HG02610 (cell line): ENCODE data around the gene BRCA1.
"Not testable (repeated sequence)": the region's sequence is repeated elsewhere in the genome, so short reads cannot be mapped to it uniquely, and the experiment has no call there.

Experiments
- ATAC-seq: cut with Tn5 transposase; IDR thresholded peaks from one replicate; pipeline ENCODE4 v1.9.1; 2021; ENCODE audit warnings: mild to moderate bottlenecking, moderate library complexity; ENCODE audit not compliant: unreplicated experiment

Gene BRCA1

DNA sequence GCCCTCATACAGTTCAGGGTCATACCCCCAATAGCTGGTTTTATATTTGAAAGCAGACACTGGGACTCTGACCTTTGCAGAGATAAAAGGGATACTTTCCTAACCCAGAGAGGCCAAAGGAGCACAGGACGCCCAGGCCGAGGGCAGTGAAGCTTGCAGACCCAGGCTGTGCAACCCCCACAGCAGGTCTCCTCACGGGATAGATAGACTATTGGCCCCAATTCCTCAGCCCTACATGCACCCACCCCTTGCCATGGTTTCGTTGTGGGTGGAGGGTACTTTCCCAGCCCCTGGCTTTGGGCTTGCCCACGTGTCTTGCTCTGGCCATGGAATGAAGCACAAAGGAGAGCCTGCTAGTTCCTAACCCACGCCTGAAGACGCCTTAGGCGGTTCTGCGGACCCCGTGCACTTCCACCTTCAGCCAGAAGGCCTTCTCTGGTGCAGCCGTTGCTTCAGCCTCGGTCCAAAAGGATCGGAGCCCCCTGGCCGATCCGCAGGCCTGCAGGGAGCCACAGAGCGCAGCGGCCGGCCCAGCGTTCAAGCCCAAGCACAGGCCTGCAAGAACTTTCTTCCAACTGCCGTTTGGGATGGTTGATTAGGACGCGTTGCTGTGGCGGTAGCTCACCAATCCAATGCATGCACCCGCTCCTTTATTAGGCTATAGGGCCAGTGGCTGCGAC lies 9.8 kb upstream of the BRCA1 start:
- ATAC-seq = no peak

GRCh38 chr17:43133439-43133838 lies 8.3 kb upstream of the BRCA1 start:
- ATAC-seq = not testable (repeated sequence)

DNA sequence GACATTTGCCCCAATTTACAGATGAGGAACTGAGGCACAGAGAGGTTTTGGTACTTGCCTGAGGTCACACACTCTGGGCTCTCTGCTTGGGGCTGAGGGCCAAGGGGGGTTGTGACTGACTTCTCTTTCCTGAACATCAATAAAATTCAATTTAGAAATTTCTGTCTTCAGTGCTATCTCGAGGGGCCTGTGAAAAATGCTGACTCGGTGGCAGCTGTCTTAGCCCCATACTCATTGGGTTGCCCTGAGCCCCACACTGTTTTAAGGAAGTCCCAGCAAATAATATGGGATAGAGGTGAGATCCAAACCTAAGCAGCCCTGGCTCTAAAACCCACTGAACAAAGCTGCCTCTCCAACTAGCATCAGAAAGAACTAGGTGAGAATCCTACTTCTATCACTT lies 7.0 kb upstream of the BRCA1 start:
- ATAC-seq = no peak

DNA sequence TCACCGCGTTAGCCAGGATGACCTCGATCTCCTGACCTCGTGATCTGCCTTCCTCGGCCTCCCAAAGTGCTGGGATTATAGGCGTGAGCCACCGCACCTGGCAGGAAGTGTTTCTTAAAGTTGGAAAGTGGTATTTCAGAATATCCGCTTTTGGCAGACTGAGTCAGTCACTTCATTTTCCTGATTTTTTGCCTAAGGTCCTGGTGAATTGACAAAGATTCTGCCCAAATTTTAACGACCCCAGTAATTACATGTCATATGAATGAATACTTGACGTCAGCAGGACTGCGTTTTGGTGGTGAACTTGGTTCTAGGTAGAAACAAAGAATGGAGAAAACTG lies 4.5 kb upstream of the BRCA1 start:
- no peak for ATAC-seq

DNA sequence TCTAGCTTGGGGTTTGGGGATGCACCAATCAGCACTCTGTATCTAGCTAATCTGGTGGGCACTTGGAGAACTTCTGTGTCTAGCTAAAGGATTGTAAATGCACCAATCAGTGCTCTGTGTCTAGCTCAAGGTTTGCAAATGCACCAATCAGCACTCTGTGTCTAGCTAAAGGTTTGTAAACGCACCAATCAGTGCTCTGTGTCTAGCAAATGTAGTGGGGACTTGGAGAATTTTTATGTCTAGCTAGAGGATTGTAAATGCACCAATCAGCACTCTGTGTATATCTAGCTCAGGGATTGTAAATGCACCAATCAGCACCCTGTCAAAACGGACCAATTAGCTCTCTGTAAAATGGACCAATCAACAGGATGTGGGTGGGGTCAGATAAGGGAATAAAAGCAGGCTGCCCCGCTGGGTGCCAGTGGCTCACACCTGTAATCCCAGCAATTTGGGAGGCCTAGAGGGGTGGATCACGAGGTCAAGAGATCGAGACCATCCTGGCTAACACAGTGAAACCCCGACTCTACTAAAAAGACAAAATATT lies 2.2 kb upstream of the BRCA1 start:
- ATAC-seq = not testable (repeated sequence)

DNA sequence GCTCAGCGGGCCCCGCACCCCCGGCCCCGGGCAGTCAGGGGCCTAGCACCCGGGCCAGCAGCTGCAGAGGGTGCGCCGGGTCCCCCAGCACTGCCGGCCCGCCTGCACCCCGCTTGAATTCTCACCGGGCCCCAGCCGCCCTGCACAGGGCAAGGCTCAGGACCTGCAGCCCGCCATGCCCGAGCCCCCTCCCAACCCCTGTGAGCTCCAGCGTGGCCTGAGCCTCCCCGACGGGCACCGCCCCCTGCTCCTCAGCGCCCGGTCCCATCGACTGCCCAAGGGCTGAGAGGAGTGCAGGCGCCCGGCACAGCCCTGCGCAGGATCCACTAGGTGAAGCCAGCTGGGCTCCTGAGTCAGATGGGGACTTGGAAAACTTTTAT lies 1.7 kb upstream of the BRCA1 start:
- ATAC-seq = no peak

DNA sequence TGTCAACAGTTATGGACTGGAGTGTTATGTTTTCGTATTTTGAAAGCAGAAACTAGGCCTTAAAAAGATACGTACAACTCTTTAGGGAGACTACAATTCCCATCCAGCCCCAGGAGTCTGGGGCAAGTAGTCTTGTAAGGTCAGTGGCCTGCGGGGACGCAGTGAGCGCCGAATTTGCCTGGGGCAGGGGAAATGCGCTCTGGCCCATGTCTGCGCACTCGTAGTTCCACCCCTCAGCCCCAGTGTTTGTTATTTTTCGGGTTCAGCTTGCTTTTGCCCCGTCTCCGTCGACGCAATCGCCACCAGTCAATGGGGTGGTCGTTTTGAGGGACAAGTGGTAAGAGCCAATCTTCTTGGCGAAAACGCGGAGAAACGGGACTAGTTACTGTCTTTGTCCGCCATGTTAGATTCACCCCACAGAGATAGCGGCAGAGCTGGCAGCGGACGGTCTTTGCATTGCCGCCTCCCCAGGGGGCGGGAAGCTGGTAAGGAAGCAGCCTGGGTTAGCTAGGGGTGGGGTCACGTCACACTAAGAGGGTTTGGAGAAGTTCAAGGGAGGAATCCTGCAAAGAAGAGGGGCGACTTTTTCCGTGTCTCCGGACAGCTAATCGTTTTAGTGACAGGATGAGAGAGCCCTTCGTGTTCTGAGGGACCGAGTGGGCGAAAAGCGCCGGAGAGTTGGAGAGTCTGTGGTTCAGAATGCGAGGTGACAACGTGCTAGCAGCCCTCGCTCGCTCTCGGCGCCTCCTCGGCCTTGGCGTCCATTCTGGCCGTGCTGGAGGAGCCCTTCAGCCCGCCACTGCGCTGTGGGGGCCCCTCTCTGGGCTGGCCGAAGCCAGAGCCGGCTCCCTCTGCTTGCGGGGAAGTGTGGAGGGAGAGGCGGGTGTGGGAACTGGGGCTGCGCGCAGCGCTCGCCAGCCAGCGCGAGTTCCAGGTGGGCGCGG lies 1.1 kb upstream of the BRCA1 start:
- ATAC-seq = no peak

DNA sequence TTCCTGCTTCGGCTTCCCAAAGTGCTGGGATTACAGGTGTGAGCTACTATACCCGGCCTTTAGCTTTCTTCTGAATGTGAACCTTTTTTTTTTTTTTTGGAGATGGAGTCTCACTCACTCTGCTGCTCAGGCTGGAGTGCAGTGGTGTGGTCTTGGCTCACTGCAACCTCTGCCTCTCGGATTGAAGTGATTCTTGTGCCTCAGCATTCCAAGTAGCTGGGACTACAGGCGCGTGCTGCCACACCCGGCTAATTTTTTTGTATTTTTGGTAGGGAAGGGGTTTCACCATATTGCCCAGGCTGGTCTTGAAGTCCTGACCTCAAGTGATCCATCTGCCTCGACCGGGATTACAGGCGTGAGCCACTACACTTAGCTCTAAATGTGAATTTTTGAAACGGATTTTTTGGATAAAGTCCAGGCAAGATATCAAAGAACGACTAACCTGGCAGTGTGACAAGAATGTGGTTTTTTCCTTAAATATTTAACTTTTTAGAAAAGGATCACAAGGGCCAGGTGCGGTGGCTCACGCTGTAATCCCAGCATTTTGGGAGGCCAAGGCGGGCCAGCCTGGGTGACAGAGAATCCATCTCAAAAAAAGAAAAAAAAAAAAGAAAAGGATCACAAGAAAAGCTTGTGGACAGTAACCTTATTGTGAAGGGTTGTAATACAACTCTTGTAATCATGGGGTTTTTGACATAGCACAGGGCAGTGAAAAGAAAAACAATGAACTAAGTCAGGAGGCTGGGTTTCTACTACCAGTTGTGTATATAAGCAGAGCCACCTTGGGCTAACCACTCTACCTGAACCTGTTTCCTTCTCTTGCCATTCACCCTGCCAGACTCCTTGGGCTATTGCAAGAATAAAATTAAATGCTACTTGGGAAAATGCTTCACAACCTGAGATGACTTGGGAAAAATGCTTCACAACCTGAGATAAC lies 6.2 kb downstream of the BRCA1 start:
- no peak for ATAC-seq

DNA sequence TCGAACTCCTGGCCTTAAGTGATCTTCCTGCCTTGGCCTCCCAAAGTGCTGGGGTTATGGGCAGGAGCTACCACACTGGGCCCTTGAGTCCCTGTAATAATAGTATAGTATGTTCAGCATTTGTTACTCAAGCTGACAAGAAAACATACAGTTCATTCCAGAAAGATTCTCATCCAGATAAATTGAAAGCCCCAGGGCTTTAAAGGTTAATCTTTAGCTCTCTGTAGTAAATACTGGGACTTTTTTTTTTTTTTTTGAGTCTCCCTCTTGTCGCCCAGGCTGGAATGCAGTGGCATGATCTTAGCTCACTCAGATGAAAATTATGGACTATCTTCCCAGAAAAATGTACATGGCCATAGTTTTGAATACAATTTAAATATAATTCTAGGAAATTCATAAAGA lies 11.0 kb downstream of the BRCA1 start:
- no peak for ATAC-seq

DNA sequence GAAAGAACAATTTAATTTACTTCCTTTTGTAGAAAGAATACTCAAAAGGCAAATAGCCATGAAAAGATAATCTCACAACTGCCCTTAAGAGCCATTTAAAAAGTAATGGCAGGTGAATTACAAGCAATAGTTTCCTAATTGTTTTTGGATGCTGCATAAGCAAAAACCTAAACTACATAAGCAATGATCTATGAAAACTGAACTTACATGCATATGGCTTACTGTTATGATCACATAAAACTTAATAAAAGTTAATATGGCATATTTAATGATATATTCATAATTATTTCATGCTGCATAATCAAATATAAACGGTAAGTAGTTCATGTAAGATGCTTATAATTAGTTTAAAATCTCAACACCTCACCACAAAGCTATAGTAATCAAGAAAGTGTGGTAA lies 18.6 kb downstream of the BRCA1 start:
- ATAC-seq = no peak

DNA sequence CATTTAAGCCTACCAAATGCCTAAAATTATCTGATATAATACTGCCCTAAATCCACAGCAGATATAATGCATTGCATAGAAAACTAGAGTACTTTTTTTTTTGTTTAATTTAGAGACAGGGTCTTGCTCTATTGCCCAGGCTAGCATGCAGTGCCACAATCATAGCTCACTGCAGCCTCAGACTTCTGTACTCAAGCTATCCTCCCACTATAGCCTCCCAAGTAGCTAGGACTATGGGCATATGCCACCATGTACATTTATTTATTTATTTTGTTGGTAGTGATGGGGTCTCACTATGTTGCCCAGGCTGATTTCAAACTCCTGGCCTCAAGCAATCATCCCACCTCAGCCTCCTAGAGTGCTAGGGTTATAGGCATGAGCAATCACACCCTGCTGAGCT lies 20.0 kb downstream of the BRCA1 start:
- no peak for ATAC-seq

- no peak for ATAC-seq
Observed at GRCh38 chr17:43104665-43105064, 20.5 kb downstream of the BRCA1 start.

GRCh38 chr17:43095364-43095763 lies 29.8 kb downstream of the BRCA1 start:
- not testable (repeated sequence) for ATAC-seq

GRCh38 chr17:43094129-43094835 lies 30.9 kb downstream of the BRCA1 start:
- ATAC-seq = no peak

DNA sequence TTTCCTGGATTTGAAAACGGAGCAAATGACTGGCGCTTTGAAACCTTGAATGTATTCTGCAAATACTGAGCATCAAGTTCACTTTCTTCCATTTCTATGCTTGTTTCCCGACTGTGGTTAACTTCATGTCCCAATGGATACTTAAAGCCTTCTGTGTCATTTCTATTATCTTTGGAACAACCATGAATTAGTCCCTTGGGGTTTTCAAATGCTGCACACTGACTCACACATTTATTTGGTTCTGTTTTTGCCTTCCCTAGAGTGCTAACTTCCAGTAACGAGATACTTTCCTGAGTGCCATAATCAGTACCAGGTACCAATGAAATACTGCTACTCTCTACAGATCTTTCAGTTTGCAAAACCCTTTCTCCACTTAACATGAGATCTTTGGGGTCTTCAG lies 32.3 kb downstream of the BRCA1 start:
- ATAC-seq = no peak

DNA sequence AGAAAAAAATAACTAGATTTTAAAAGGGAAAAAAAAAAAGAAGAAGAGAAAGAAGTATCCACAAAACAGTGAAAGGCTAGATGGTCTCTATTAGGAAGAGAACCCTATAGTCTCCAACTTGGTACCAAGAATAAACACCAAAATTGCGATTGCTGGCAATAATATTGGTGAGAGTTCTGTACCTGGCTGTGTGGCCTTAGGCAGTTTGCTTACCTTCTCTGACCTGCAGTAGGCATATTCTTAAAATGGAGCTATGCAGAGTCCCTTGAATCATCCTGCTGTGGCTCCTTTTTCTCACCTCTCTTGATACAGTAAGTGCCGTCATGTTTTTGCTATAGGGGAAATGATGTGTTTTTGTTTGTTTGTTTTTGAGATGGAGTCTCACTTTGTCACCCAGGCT lies 35.1 kb downstream of the BRCA1 start:
- ATAC-seq = no peak

GRCh38 chr17:43085474-43085873 lies 39.7 kb downstream of the BRCA1 start:
- no peak for ATAC-seq

DNA sequence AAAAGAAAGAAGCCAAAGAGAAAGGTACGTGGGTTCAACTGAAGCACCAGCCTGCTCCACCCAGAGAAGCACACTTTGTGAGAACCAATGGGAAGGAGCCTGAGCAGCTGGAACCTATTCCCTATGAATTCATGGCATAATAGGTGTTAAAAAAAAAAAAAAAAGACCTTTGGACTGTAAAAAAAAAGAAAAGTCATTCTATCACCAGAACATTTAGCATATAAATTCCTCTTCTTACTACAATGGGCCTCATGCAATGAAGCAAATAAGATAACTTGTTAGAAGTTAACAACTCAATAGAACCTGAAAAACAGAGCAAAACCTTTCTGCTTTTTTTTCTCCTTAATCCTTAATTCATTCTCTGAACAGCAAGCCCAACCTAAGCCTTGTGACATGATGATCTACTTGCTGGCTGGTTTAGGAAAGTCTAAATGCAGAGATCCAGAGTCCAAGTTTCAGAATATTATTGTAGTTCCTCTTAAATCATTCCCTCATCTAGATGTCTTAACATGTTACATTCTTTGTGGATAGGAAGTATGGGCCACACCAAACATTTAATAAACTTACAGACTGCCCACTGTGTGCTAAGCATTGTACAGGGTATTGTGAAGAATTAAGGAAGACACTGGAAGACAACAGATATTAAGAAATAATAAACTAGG lies 45.4 kb downstream of the BRCA1 start:
- no peak for ATAC-seq

DNA sequence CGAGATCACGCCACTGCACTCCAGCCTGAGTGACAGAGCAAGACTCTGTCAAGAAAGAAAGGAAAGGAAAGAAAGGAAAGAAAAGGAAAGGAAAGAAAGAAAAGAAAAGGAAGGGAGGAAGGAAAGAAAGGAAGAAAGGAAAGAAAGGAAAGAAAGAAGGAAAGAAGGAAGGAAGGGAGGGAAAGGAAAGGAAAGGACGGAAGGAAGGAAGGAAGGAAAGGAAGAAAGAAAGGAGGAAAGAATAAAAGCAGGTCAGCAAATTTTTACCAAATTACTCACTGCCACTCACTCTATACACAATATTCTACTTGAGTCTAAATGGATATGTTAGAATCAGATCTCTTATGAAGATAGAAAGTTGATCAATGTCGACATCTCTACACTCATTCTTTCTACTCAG lies 50.3 kb downstream of the BRCA1 start:
- no peak for ATAC-seq

DNA sequence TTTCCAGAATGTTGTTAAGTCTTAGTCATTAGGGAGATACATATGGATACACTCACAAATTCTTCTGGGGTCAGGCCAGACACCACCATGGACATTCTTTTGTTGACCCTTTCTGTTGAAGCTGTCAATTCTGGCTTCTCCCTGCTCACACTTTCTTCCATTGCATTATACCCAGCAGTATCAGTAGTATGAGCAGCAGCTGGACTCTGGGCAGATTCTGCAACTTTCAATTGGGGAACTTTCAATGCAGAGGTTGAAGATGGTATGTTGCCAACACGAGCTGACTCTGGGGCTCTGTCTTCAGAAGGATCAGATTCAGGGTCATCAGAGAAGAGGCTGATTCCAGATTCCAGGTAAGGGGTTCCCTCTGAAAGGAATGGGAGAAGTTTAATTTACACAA lies 54.3 kb downstream of the BRCA1 start:
- no peak for ATAC-seq
